OCI-LY7 (cell line): ENCODE data around the gene ISM1. TPM values are rescaled to one million over a fixed set of nuclear protein-coding genes. Genes with fewer than 3 reads are reported as not detected.

Experiments used
- BruUV-seq: library from RNA; stranded (reverse); fragments of 400-500 nt; replicated peaks from 2 replicates; lab custom pipeline; 2021; lab: Mats Ljungman, UMichigan
- CTCF ChIA-PET: fragments of 300-600 bp; sonication (Branson Sonifier 250); formaldehyde crosslinking; loops from one replicate; lab custom pipeline; 2022; ENCODE audit warnings: antibody characterized with exemption; ENCODE audit not compliant: unreplicated experiment; lab: Charles Lee
- POLR2A ChIA-PET: fragments of 300-600 bp; sonication (Branson Sonifier 250); formaldehyde crosslinking; loops from one replicate; lab custom pipeline; 2022; ENCODE audit warnings: antibody characterized with exemption; lab: Charles Lee
- DNase-seq: peaks from one replicate; pipeline ENCODE4 v3.0.0-alpha.2; 2015; ENCODE audit warnings: low spot score
- H2AFZ ChIP-seq: fragments of 200-600 bp; sonication (generic), shearing (Covaris generic); 2 replicates; pipeline ENCODE4 v1.6.1; 2014; ENCODE audit warnings: mild to moderate bottlenecking, antibody characterized with exemption, low read length, moderate library complexity
- H3K27ac ChIP-seq: fragments of 200-600 bp; sonication (generic); 2 replicates; pipeline ENCODE4 v1.5.1; 2014; ENCODE audit warnings: mixed run types, low read depth, mild to moderate bottlenecking, moderate library complexity, low read length, inconsistent platforms; ENCODE audit not compliant: poor library complexity, severe bottlenecking
- H3K36me3 ChIP-seq: fragments of 200-600 bp; sonication (generic); 2 replicates; pipeline ENCODE4 v1.6.1; 2014; ENCODE audit warnings: mild to moderate bottlenecking, antibody characterized with exemption, low read length, moderate library complexity, mixed read lengths; ENCODE audit not compliant: insufficient read depth
- H3K4me1 ChIP-seq: fragments of 200-600 bp; sonication (generic); 2 replicates; pipeline ENCODE4 v1.5.1; 2014; ENCODE audit warnings: mild to moderate bottlenecking, low read length; ENCODE audit not compliant: insufficient read depth, poor library complexity, severe bottlenecking
- H3K4me2 ChIP-seq: fragments of 200-600 bp; sonication (generic); 2 replicates; pipeline ENCODE4 v1.6.1; 2014; ENCODE audit warnings: mild to moderate bottlenecking, low read length
- H3K4me3 ChIP-seq: fragments of 200-600 bp; sonication (generic); 2 replicates; pipeline ENCODE4 v1.5.1; 2014; ENCODE audit warnings: mild to moderate bottlenecking, low read depth, low read length; ENCODE audit not compliant: poor library complexity, severe bottlenecking
- H3K79me2 ChIP-seq: fragments of 200-600 bp; sonication (generic); 2 replicates; pipeline ENCODE4 v1.6.1; 2016; ENCODE audit warnings: low read depth, mild to moderate bottlenecking, low read length, moderate library complexity, mixed read lengths; ENCODE audit not compliant: insufficient read depth
- H3K9me2 ChIP-seq: fragments of 200-600 bp; sonication (generic); 2 replicates; pipeline ENCODE4 v1.6.1; 2016; ENCODE audit warnings: mild to moderate bottlenecking, low read length, mixed read lengths; ENCODE audit not compliant: insufficient read depth
- H3K9me3 ChIP-seq: fragments of 200-600 bp; sonication (generic); 2 replicates; pipeline ENCODE4 v1.6.1; 2014; ENCODE audit warnings: mild to moderate bottlenecking, mixed run types, low read length, mixed read lengths
- H4K20me1 ChIP-seq: fragments of 200-600 bp; sonication (generic); 2 replicates; pipeline ENCODE4 v1.6.1; 2014; ENCODE audit warnings: mild to moderate bottlenecking, antibody characterized with exemption, low read length, moderate library complexity, mixed read lengths; ENCODE audit not compliant: insufficient read depth
- CTCF ChIP-seq: fragments of 200-600 bp; sonication (generic); conservative IDR thresholded peaks from 2 replicates; pipeline ENCODE4 v1.5.1; 2014; ENCODE audit warnings: mild to moderate bottlenecking, antibody characterized with exemption, low read length, moderate library complexity, mixed read lengths
- EZH2phosphoT487 ChIP-seq: fragments of 200-600 bp; sonication (generic); IDR thresholded peaks from 2 replicates; pipeline ENCODE4 v1.6.1; 2018; ENCODE audit warnings: low read depth, borderline replicate concordance, mild to moderate bottlenecking, mixed run types, antibody characterized with exemption, low read length, moderate library complexity, mixed read lengths
- intact Hi-C: fragments of 100-400 bp; cut with micrococcal nuclease; formaldehyde crosslinking; loops from one replicate; pipeline ENCODE4 v1.10.0; 2022; ENCODE audit not compliant: unreplicated experiment
- total RNA-seq, 2 experiments: library from RNA; depleted of rRNA in 1 of 2; stranded (reverse); fragments of >200 nt in 1 of 2; shearing (Covaris generic) in 1 of 2; gene quantifications; 2 replicates each; pipeline ENCODE4 v1.2.3, GENCODE V29; 2014 to 2022

The ISM1 gene
- total RNA-seq, 2 experiments from 2014 or later, result not detected

GRCh38 chr20:13340088-13340487 lies 119.0 kb downstream of the ISM1 start:
- H3K9me3 ChIP-seq, result no peaks in the 10 kb centered on the region
- no peak overlapping the region for H3K4me2 ChIP-seq
- H2AFZ ChIP-seq, result no peak overlapping the region
- H3K79me2 ChIP-seq, result no peaks in the 10 kb centered on the region
- ChIA-PET CTCF (no interaction called here), POLR2A (no interaction called here)
- no TSS peak for BruUV-seq
- no peak overlapping the region for H3K4me3 ChIP-seq
- no peaks in the 10 kb centered on the region for H3K36me3 ChIP-seq
- H3K9me2 ChIP-seq, result no peaks in the 10 kb centered on the region
- no peak for DNase-seq
- no peaks in the 10 kb centered on the region for H4K20me1 ChIP-seq
- intact Hi-C loops, result no loop called here
- no peaks in the 10 kb centered on the region for H3K4me1 ChIP-seq
- no peak for TF ChIP-seq EZH2phosphoT487
- TF ChIP-seq CTCF, result no peak
- no peak overlapping the region for H3K27ac ChIP-seq

GRCh38 chr20:13341737-13342393 lies 120.8 kb downstream of the ISM1 start:
- DNase-seq, result no peak
- Histone ChIP-seq H3K4me1 (no peaks in the 10 kb centered on the region), H3K79me2 (no peaks in the 10 kb centered on the region), H4K20me1 (no peaks in the 10 kb centered on the region), H2AFZ (no peak overlapping the region), H3K9me2 (no peaks in the 10 kb centered on the region), H3K9me3 (no peaks in the 10 kb centered on the region), H3K36me3 (no peaks in the 10 kb centered on the region), H3K27ac (no peak overlapping the region), H3K4me3 (no peak overlapping the region), H3K4me2 (no peak overlapping the region)
- ChIA-PET POLR2A (interaction anchor here (1.0 kb wide), 1 partner anchor 13 kb away, joined by 3 read pairs; no protein-coding TSS in a partner anchor), CTCF (no interaction called here)
- no TSS peak for BruUV-seq
- intact Hi-C loops, result no loop called here
- TF ChIP-seq EZH2phosphoT487 (no peak), CTCF (no peak)

GRCh38 chr20:13342469-13343242 lies 121.6 kb downstream of the ISM1 start:
- POLR2A ChIA-PET, result no interaction called here
- CTCF ChIA-PET, result no interaction called here

More at GRCh38 chr20:13342469-13343242, 121.6 kb downstream of the ISM1 start:
- Histone ChIP-seq H3K9me2 (no peaks in the 10 kb centered on the region), H4K20me1 (no peaks in the 10 kb centered on the region), H3K4me2 (no peak overlapping the region), H2AFZ (no peak overlapping the region), H3K9me3 (no peaks in the 10 kb centered on the region), H3K36me3 (no peaks in the 10 kb centered on the region), H3K4me3 (no peak overlapping the region), H3K79me2 (no peaks in the 10 kb centered on the region), H3K27ac (no peak overlapping the region), H3K4me1 (no peaks in the 10 kb centered on the region)
- no peak for DNase-seq
- intact Hi-C loops, result no loop called here
- BruUV-seq, result no TSS peak
- TF ChIP-seq EZH2phosphoT487 (no peak), CTCF (no peak)
